Stimulated activated CD4-positive, alpha-beta T cell treated with anti-CD3 and anti-CD28 coated beads, Interleukin-2, amount 100 ng/mL, for 24 hours (primary cell): ENCODE results near the gene WDR76.

Source experiments
- DNase-seq, 2 donors: peaks; one replicate each; pipeline ENCODE4 v3.0.0-alpha.2; 2020

The WDR76 gene

GRCh38 chr15:43879386-43880355, 52.9 kb downstream of the WDR76 start:
- DNase-seq, result no peak

GRCh38 chr15:43880406-43881194, 53.8 kb downstream of the WDR76 start:
- DNase-seq, result no peak

DNA sequence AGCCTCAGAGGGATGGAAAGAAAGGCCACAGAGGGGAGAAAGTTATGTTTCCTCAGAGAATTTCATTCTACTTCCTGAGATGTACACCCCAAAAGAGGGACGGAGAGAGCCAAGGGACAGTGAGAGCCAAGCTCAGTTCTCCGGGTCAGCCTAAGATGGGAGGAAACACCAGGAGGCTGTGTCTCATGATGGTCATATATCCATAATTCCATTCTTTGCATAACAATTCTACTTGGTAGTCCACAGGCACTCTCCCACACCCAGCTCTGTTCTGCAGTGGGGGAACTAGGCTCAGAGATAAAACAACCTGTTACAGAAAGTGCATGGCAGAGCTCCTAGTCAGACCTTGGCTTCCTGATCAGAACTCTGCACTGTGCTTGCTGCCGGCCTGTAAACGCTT, 54.4 kb downstream of the WDR76 start:
- no peak for DNase-seq

- DNase-seq, result no peak
Measured at GRCh38 chr15:43881944-43882343, 55.1 kb downstream of the WDR76 start.

GRCh38 chr15:43883571-43883970, 56.8 kb downstream of the WDR76 start:
- no peak for DNase-seq

DNA sequence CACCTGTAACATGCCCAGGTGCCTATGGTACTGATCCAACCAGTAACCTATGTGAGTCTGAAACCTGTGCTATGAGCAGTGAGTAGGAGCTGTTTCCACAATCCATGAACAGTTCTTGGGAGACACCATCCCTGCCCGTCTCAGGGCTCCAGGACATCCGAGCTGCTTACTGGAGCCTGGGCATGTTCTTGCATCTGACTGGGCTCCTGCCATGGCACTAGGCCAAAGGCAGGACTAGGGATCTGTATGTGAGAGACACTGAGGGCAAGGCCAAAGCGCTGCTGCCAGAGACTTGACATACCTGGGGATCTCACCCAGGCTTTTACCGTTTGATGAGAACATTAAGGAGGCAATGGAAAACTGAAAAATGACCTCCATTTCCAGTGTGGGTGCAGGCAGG, 59.8 kb downstream of the WDR76 start:
- no peak for DNase-seq

DNA sequence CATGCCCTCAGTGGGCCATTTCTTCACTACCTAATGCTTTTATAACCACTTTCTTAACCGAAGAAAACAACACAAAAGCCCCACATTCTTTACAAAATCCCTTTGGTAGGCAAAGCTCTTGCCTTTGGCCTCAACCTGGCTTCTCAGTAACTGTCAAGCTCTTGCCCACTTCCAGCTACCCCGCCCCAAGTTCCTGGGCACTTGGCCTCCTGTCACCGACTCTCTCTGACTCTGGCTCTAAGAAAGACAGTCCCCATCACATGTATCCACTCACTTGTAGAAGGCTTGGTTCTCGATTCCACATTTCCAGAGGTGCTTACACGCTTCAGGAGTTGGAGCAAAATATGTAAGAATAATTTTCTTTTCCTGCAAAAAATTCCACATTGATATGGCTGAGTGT, 61.1 kb downstream of the WDR76 start:
- DNase-seq, result no peak

GRCh38 chr15:43889042-43889441, 62.2 kb downstream of the WDR76 start:
- DNase-seq, result no peak

GRCh38 chr15:43893956-43894355, 67.2 kb downstream of the WDR76 start:
- DNase-seq, result no peak

DNA sequence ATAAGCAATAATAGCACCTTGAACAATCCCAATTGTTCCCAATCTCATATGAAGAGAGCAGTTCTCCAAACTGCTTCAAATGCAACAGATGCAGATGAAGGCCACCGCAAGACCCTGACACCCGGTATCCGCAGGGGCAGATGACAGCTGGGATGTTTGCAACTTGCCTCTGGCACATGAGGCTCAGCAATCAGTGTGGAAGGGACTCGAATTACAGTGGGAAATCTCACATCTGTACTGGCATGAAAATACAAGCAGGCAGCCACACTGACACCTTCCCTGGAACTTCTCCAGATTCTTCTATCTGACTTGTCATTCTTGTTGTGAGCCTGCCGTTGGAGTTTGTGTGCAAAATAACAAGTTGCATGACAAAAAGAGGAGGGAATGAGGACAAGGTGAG, 68.8 kb downstream of the WDR76 start:
- DNase-seq, result no peak

- DNase-seq, result no peak
Measured at GRCh38 chr15:43896543-43896942, 69.7 kb downstream of the WDR76 start.

- DNase-seq, result no peak
Measured at GRCh38 chr15:43898891-43899290, 72.1 kb downstream of the WDR76 start.

GRCh38 chr15:43899928-43900327, 73.1 kb downstream of the WDR76 start:
- no peak for DNase-seq

- no peak for DNase-seq
Measured at GRCh38 chr15:43900996-43901395, 74.2 kb downstream of the WDR76 start.

DNA sequence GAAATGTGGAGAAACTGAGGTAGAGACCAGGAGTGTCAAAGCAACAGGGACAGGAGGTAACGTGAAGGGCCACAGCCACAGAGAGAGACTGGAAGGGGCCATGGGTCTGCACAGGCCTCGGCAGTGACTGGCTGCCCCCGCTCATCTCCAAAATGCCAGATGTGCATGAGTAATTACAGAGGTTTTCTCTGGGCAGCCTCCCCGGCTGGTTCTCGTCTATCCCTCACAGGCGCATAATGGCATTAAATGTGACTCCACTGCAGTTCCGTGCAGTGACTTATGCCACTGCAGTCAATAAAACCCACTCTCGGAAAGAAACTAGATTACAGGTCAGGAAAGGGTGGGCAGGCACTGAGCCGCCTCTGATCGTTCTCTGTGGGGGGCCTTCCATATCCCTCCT, 74.7 kb downstream of the WDR76 start:
- no peak for DNase-seq

DNA sequence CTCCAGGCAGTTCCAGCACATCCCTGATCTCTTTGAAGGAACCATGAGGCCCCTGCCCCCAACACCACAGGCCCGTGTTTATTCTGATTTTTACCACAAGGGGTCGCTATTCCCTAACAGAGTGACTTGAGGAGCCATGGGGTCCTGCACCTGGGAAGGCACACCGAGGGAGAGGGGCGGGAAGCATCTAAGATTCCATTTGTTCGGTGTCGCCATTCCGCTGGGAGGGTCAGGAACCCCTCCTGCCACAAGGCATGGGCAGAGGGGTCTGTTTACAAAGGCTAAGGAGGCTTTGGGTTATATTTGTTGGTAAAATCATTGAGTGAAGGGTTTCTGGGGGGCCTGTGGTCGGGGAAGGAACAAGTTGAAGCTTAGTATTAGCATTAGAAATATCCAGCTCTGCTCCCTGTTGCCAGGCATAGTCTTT, 77.1 kb downstream of the WDR76 start:
- DNase-seq, result peak; percentile 54 to 66

- DNase-seq, result no peak
Measured at GRCh38 chr15:43905755-43906154, 79.0 kb downstream of the WDR76 start.

GRCh38 chr15:43908516-43909050, 81.8 kb downstream of the WDR76 start:
- no peak for DNase-seq

DNA sequence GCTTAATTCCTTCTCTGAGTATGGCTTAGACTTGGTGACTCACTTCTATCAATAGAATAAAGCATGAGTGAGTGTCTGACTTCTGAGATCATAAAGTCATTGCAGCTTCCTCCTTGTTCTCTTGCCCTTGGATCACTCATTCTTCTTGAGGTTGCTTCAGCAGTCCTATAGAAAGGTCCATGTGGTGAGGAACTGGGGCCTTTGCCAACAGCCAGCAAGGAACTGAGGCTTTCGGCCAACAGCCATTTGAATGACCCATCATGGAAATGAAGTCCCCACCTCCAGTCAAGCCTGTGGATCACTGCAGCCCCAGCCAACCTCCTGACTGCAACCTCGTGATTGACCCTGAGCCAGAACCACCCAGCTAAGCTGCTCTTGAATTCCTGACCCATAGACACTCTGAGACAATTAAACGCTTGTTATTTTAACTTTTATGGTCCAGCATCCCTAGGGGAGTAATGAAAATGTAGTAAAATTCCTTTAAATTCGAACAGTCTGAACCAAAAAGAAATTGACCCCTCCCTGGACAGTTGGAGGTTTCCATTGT, 84.5 kb downstream of the WDR76 start:
- no peak for DNase-seq

GRCh38 chr15:43912208-43912607, 85.4 kb downstream of the WDR76 start:
- no peak for DNase-seq

DNA sequence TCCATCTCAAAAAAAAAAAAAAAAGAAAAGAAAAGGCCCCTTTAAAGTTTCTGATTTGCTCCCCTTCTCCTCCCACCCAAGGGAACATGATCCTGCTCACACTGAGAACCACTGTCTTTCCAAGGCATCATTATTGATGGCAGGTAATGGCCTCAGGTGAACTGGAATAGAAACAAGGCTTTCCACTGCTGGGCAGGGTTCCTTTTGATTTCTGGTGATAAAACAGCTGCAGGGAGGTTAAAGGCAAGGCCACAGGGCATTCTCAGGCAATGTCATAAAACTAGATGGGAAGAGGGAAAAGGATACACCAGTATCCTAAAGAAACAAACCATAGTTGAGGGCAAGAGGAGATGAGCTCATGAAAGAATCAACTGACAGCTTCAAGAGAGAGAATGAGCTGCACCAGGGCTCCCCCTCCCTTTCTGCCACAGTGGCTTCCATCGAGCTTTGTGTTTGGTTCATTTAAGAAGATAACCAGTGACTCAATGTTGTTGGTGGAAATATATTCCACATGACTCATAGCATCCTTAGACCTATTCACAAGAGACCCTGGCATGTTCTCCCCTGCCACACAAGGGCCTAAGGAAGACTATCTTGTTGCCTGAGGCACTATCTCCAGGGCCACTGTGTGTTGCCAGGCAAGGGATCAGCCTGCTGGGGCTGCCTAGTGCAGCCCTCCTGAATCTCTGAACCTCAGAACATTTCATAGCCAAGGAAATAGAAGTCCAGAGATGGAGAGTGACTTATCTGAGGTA, 86.4 kb downstream of the WDR76 start:
- DNase-seq, result no peak

- DNase-seq, result no peak
Measured at GRCh38 chr15:43913941-43914340, 87.1 kb downstream of the WDR76 start.
